Muscle layer of colon (tissue), 2 donors: ENCODE results near the gene CAPN3.

Experiments used
- H3K27ac ChIP-seq: one replicate; pipeline ENCODE4 v1.7.0; 2013; ENCODE audit warnings: low read depth, mild to moderate bottlenecking, low read length, moderate library complexity
- H3K27me3 ChIP-seq, 2 donors: one replicate each; pipeline ENCODE4 v1.7.0; 2013; ENCODE audit warnings: low read length in 2 of 2, mild to moderate bottlenecking in 2 of 2; ENCODE audit not compliant: insufficient read depth in 2 of 2, control insufficient read depth in 1 of 2
- H3K36me3 ChIP-seq: one replicate; pipeline ENCODE4 v1.7.0; 2013; ENCODE audit warnings: mild to moderate bottlenecking, low read length; ENCODE audit not compliant: insufficient read depth
- H3K4me1 ChIP-seq: one replicate; pipeline ENCODE4 v1.7.0; 2013; ENCODE audit warnings: mild to moderate bottlenecking, low read length; ENCODE audit not compliant: insufficient read depth
- H3K4me3 ChIP-seq, 2 donors: one replicate each; pipeline ENCODE4 v1.7.0; 2013; ENCODE audit warnings: low read length in 2 of 2, low read depth in 1 of 2, mild to moderate bottlenecking in 1 of 2, moderate library complexity in 1 of 2
- H3K9ac ChIP-seq: one replicate; pipeline ENCODE4 v1.7.0; 2013; ENCODE audit warnings: low read length
- H3K9me3 ChIP-seq: one replicate; pipeline ENCODE4 v1.7.0; 2013; ENCODE audit warnings: mild to moderate bottlenecking, low read length
- donor health status: abdominal sarcoma.
- donor health status: Adenocarcinoma of cecum.

CAPN3 gene

GRCh38 chr15:42373936-42374335 lies 14.6 kb downstream of the CAPN3 start:
- no peak overlapping the region for H3K27ac ChIP-seq
- no peaks in the 10 kb centered on the region for H3K36me3 ChIP-seq
- no peak overlapping the region for H3K4me3 ChIP-seq

GRCh38 chr15:42374810-42375209 lies 15.5 kb downstream of the CAPN3 start:
- no peak overlapping the region for H3K27ac ChIP-seq
- H3K9me3 ChIP-seq, result no peaks in the 10 kb centered on the region
- H3K9ac ChIP-seq, result no peak overlapping the region
- H3K27me3 ChIP-seq, result no peaks in the 10 kb centered on the region
- no peak overlapping the region for H3K4me3 ChIP-seq
- no peaks in the 10 kb centered on the region for H3K4me1 ChIP-seq
- H3K36me3 ChIP-seq, result no peaks in the 10 kb centered on the region

More at GRCh38 chr15:42373936-42374335, 14.6 kb downstream of the CAPN3 start:
- Histone ChIP-seq H3K9me3 (no peaks in the 10 kb centered on the region), H3K4me1 (no peaks in the 10 kb centered on the region), H3K27me3 (no peaks in the 10 kb centered on the region), H3K9ac (no peak overlapping the region)

- Histone ChIP-seq H3K9ac (no peak overlapping the region), H3K4me1 (no peaks in the 10 kb centered on the region), H3K27me3 (no peaks in the 10 kb centered on the region), H3K36me3 (no peaks in the 10 kb centered on the region), H3K9me3 (no peaks in the 10 kb centered on the region), H3K4me3 (no peak overlapping the region), H3K27ac (no peak overlapping the region)
Observed at GRCh38 chr15:42375252-42375651, 16.0 kb downstream of the CAPN3 start.

- Histone ChIP-seq H3K27me3 (no peaks in the 10 kb centered on the region), H3K27ac (no peak overlapping the region), H3K9ac (no peak overlapping the region), H3K4me1 (no peaks in the 10 kb centered on the region), H3K9me3 (no peaks in the 10 kb centered on the region), H3K4me3 (no peak overlapping the region), H3K36me3 (no peaks in the 10 kb centered on the region)
Observed at GRCh38 chr15:42375941-42376340, 16.6 kb downstream of the CAPN3 start.

GRCh38 chr15:42378011-42378410 lies 18.7 kb downstream of the CAPN3 start:
- H3K4me3 ChIP-seq, result no peak overlapping the region
- H3K9me3 ChIP-seq, result no peaks in the 10 kb centered on the region
- H3K36me3 ChIP-seq, result no peaks in the 10 kb centered on the region
- H3K4me1 ChIP-seq, result no peaks in the 10 kb centered on the region
- no peak overlapping the region for H3K9ac ChIP-seq
- no peaks in the 10 kb centered on the region for H3K27me3 ChIP-seq
- H3K27ac ChIP-seq, result no peak overlapping the region

- Histone ChIP-seq H3K27ac (no peak overlapping the region), H3K4me1 (no peaks in the 10 kb centered on the region), H3K36me3 (peaks cover 7% of the 10 kb centered on the region), H3K9ac (no peak overlapping the region), H3K4me3 (no peak overlapping the region), H3K27me3 (no peaks in the 10 kb centered on the region), H3K9me3 (no peaks in the 10 kb centered on the region)
Observed at GRCh38 chr15:42384597-42384996, 25.3 kb downstream of the CAPN3 start.

DNA sequence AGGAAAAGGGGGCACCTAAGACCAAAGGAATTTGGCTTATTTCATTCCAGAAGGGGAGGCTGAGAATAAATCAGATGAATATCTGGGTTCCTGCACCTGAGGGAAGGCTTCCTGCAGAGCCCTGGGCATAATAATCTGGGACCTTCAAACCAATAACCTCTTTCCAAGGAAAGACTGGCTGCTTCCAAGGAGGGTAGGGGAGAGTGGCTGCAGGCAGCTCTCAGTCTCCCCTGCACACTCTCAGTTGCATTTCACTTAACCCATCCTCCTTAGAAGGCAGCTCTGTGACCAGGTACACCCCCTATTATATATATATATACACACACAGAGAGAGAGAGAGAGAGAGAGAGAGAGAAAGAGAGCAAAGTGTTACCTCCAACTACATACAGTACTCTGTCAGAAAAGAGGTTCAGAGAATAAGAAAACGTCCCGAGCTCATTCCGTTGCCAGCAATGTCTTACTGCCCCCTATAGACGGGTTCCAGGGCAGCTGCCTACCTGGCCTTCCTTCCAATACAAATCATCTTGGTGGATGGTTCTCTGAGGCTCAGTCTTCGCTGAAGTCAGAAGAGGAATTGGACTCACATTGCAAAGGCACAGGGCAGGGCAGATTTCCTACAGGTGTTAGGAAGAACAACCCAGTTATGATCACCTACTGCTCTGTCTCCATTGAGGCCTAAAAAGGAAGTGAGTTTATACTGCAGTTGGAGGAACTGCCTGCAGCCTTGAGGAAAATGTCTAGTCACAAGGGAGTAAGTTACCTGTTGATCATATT lies 26.1 kb downstream of the CAPN3 start:
- Histone ChIP-seq H3K9me3 (no peaks in the 10 kb centered on the region), H3K9ac (no peak overlapping the region), H3K36me3 (peaks cover 7% of the 10 kb centered on the region), H3K27me3 (no peaks in the 10 kb centered on the region), H3K4me3 (no peak overlapping the region), H3K27ac (no peak overlapping the region), H3K4me1 (no peaks in the 10 kb centered on the region)

- Histone ChIP-seq H3K9me3 (no peaks in the 10 kb centered on the region), H3K27ac (no peak overlapping the region), H3K36me3 (peaks cover 7% of the 10 kb centered on the region), H3K4me1 (no peaks in the 10 kb centered on the region), H3K9ac (no peak overlapping the region), H3K4me3 (no peak overlapping the region), H3K27me3 (no peaks in the 10 kb centered on the region)
Observed at GRCh38 chr15:42385980-42386700, 26.8 kb downstream of the CAPN3 start.

DNA sequence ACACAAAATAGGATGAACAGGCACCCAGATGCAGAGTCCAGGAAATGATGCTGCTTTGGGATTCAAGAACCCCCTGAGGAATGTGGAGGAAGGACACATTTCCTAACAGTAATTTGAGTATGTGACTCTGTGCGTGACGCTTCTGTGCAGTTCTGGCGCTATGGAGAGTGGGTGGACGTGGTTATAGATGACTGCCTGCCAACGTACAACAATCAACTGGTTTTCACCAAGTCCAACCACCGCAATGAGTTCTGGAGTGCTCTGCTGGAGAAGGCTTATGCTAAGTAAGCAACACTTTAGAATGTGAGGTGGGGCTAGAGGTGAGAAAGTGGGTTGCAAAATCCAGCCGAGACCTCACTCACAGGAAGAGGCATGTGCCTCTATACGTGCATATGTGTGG lies 28.3 kb downstream of the CAPN3 start:
- Histone ChIP-seq H3K27me3 (no peaks in the 10 kb centered on the region), H3K27ac (no peak overlapping the region), H3K36me3 (peaks cover 7% of the 10 kb centered on the region), H3K4me1 (no peaks in the 10 kb centered on the region), H3K9ac (no peak overlapping the region), H3K4me3 (no peak overlapping the region), H3K9me3 (no peaks in the 10 kb centered on the region)

- no peaks in the 10 kb centered on the region for H3K9me3 ChIP-seq
- no peaks in the 10 kb centered on the region for H3K4me1 ChIP-seq
- no peak overlapping the region for H3K27ac ChIP-seq
- H3K27me3 ChIP-seq, result no peaks in the 10 kb centered on the region
- no peak overlapping the region for H3K4me3 ChIP-seq
- no peak overlapping the region for H3K9ac ChIP-seq
- H3K36me3 ChIP-seq, result no peaks in the 10 kb centered on the region
Observed at GRCh38 chr15:42392309-42393024, 33.2 kb downstream of the CAPN3 start.

DNA sequence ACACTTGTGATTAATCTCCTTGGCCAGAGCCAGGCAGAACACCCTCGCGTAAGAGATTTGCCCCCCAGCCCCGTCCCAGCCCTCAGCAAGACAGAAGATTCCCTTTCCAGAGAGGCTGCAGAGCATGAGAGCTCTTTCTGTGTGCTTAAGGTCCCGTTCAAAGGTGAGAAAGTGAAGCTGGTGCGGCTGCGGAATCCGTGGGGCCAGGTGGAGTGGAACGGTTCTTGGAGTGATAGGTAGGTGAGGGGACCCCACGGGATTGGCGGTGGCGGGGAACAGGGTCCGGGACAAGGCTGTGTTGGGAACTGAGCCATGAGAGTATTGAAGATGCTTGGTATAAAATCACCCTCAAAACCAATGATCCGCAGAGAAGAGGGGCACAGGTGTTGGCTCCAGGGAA lies 34.8 kb downstream of the CAPN3 start:
- Histone ChIP-seq H3K9me3 (no peaks in the 10 kb centered on the region), H3K27ac (no peak overlapping the region), H3K9ac (no peak overlapping the region), H3K4me3 (no peak overlapping the region), H3K36me3 (peaks cover 3% of the 10 kb centered on the region), H3K27me3 (no peaks in the 10 kb centered on the region), H3K4me1 (no peaks in the 10 kb centered on the region)
